ENCODE data around the gene FPGS. TPM values are rescaled to one million over a fixed set of nuclear protein-coding genes. Genes with fewer than 3 reads are reported as not detected.
A peak's percentile ranks its signal among the peaks of the same experiment; 100 is the strongest.

The FPGS gene
- total RNA-seq, 4 donors from 2014 or later, result 31.4 to 144 (median 74.8) TPM

- TF ChIP-seq POLR2A (IDR thresholded peaks at IDR 0.05), result no peak
- no peak for TF ChIP-seq POLR2AphosphoS5 (IDR thresholded peaks at IDR 0.05)
- TF ChIP-seq CTCF (IDR thresholded peaks at IDR 0.05), result no peak
- peak overlapping the region in 1 of 4 donors; percentile 10 for H3K4me3 ChIP-seq
- peaks cover 8 to 18% (median 14%) of the 10 kb centered on the region in 4 donors for H3K4me1 ChIP-seq
- intact Hi-C loops (cut with DNase I; ENCODE audit: low total_unique reads) (no loop called here), in situ Hi-C loops (cut with MboI; ENCODE audit: low pct_ligation_motif_present in 1 of 4, low pct_unique_long_range_greater_than_20kb in 1 of 4, low sequenced_read_pairs in 3 of 4) (no loop called here)
- H3K27me3 ChIP-seq, result no peaks in the 10 kb centered on the region
- DNase-seq, result no peak
- no peaks in the 10 kb centered on the region for H3K9me3 ChIP-seq
- H3K27ac ChIP-seq, result peak overlapping the region in 2 of 4 donors; percentile 33 to 36
- 60 to 78% methylated on average over 1 to 9 of the region's 9 CpGs for WGBS, 2 donors (ENCODE audit: low coverage in 1 of 2)
- peaks cover 0 to 18% (median 4%) of the 10 kb centered on the region in 4 donors for H3K36me3 ChIP-seq
Measured at GRCh38 chr9:127809002-127809539, 6.4 kb downstream of the FPGS start.

GRCh38 chr9:127809540-127810377 lies 7.1 kb downstream of the FPGS start:
- intact Hi-C loops (cut with DNase I; ENCODE audit: low total_unique reads), result no loop called here

GRCh38 chr9:127810378-127811187 lies 7.9 kb downstream of the FPGS start:
- DNase-seq, result no peak
- intact Hi-C loops (cut with DNase I; ENCODE audit: low total_unique reads) (no loop called here), in situ Hi-C loops (cut with MboI; ENCODE audit: low pct_ligation_motif_present in 1 of 4, low pct_unique_long_range_greater_than_20kb in 1 of 4, low sequenced_read_pairs in 3 of 4) (no loop called here)
- Histone ChIP-seq H3K36me3 (peaks cover 0 to 20% (median 4%) of the 10 kb centered on the region in 4 donors), H3K9me3 (no peaks in the 10 kb centered on the region), H3K27me3 (no peaks in the 10 kb centered on the region), H3K27ac (peak overlapping the region in 3 of 4 donors; percentile 45 to 54 (median 46)), H3K4me1 (peaks cover 5 to 11% (median 7%) of the 10 kb centered on the region in 4 donors), H3K4me3 (no peak overlapping the region)
- WGBS, 2 donors (ENCODE audit: low coverage in 1 of 2), result 97% methylated on average over 10 of the region's 10 CpGs; no CpG with 5 or more reads in 1 of the 2 donors
- TF ChIP-seq CTCF (IDR thresholded peaks at IDR 0.05), result no peak
- TF ChIP-seq POLR2AphosphoS5 (IDR thresholded peaks at IDR 0.05), result no peak
- no peak for TF ChIP-seq EP300 (IDR thresholded peaks at IDR 0.05; ENCODE audit: low read depth)
- TF ChIP-seq POLR2A (IDR thresholded peaks at IDR 0.05), result no peak

More at GRCh38 chr9:127809540-127810377, 7.1 kb downstream of the FPGS start:
- in situ Hi-C loops (cut with MboI; ENCODE audit: low pct_ligation_motif_present in 1 of 4, low pct_unique_long_range_greater_than_20kb in 1 of 4, low sequenced_read_pairs in 3 of 4), result no loop called here
- DNase-seq, result peak; percentile 77
- Histone ChIP-seq H3K36me3 (peaks cover 0 to 20% (median 4%) of the 10 kb centered on the region in 4 donors), H3K27ac (peak overlapping the region; percentile 36 to 54 (median 46)), H3K4me3 (peak overlapping the region in 1 of 4 donors; percentile 10), H3K9me3 (no peaks in the 10 kb centered on the region), H3K27me3 (no peaks in the 10 kb centered on the region), H3K4me1 (peaks cover 5 to 11% (median 7%) of the 10 kb centered on the region in 4 donors)
- WGBS, 2 donors (ENCODE audit: low coverage in 1 of 2), result 71% methylated on average over 13 of the region's 57 CpGs; no CpG with 5 or more reads in 1 of the 2 donors
- peak in 1 of 5 experiments; percentile 22 for TF ChIP-seq CTCF (IDR thresholded peaks at IDR 0.05)
- TF ChIP-seq POLR2A (IDR thresholded peaks at IDR 0.05), result no peak

GRCh38 chr9:127812011-127812410 lies 9.3 kb downstream of the FPGS start:
- TF ChIP-seq CTCF (IDR thresholded peaks at IDR 0.05), result no peak
- intact Hi-C loops (cut with DNase I; ENCODE audit: low total_unique reads), result no loop called here
- 85 to 98% methylated on average over 5 to 6 of the region's 6 CpGs for WGBS, 2 donors (ENCODE audit: low coverage in 1 of 2)

More at GRCh38 chr9:127812011-127812410, 9.3 kb downstream of the FPGS start:
- Histone ChIP-seq H3K36me3 (peaks cover 0 to 20% (median 4%) of the 10 kb centered on the region in 4 donors), H3K9me3 (no peaks in the 10 kb centered on the region), H3K27ac (no peak overlapping the region), H3K4me1 (peaks cover 5 to 11% (median 7%) of the 10 kb centered on the region in 4 donors), H3K27me3 (no peaks in the 10 kb centered on the region), H3K4me3 (no peak overlapping the region)
- no peak for DNase-seq
- in situ Hi-C loops (cut with MboI; ENCODE audit: low pct_ligation_motif_present in 1 of 4, low pct_unique_long_range_greater_than_20kb in 1 of 4, low sequenced_read_pairs in 3 of 4), result no loop called here
